DOHH2 (cell line): ENCODE data around the gene DHRS2.

Experiments used
- EZH2phosphoT487 ChIP-seq: fragments of 200-600 bp; sonication (generic); IDR thresholded peaks from 2 replicates; pipeline ENCODE4 v1.6.1; 2017; ENCODE audit warnings: borderline replicate concordance, mild to moderate bottlenecking, antibody characterized with exemption, low read length, moderate library complexity, mixed read lengths
- TF ChIP-seq, protein P1 (sequence below): fragments of 200-600 bp; sonication (generic); IDR thresholded peaks from one replicate; pipeline ENCODE4 v1.5.1; 2014; ENCODE audit warnings: antibody characterized with exemption, mild to moderate bottlenecking, low read depth, low read length; ENCODE audit not compliant: poor library complexity, severe bottlenecking

DNA sequence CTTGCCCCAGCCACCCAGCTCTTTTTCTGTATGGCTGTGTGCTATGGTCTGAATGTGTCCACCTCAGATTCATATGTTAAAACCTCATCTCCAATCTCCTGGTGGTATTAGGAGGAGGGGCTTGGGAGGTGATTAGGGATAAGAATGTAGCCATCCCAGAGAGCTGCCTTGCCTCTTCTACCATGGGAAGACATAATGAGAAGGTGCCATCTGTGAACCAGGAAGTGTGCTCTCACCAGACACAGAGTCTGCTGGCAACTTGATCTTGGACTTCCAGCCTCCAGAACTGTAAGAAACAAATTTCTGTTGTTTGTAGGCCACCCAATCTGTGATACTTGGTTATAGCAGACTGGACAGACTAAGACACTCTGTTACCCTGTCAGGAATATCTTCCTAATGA is 34.7 kb upstream of the DHRS2 start:
- TF ChIP-seq, protein P1, sequence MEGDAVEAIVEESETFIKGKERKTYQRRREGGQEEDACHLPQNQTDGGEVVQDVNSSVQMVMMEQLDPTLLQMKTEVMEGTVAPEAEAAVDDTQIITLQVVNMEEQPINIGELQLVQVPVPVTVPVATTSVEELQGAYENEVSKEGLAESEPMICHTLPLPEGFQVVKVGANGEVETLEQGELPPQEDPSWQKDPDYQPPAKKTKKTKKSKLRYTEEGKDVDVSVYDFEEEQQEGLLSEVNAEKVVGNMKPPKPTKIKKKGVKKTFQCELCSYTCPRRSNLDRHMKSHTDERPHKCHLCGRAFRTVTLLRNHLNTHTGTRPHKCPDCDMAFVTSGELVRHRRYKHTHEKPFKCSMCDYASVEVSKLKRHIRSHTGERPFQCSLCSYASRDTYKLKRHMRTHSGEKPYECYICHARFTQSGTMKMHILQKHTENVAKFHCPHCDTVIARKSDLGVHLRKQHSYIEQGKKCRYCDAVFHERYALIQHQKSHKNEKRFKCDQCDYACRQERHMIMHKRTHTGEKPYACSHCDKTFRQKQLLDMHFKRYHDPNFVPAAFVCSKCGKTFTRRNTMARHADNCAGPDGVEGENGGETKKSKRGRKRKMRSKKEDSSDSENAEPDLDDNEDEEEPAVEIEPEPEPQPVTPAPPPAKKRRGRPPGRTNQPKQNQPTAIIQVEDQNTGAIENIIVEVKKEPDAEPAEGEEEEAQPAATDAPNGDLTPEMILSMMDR: no peak
- no peak for TF ChIP-seq EZH2phosphoT487
